WTC11 (cell line): Measurements from ENCODE around the gene KCNA4. TPM values are rescaled to one million over a fixed set of nuclear protein-coding genes. Genes with fewer than 3 reads are reported as not detected.

Experiments used
- ATAC-seq: fragments of 200-7000 bp; cut with Tn5 transposase; 2 replicates; pipeline ENCODE4 v1.10.0; 2021; ENCODE audit warnings: mild to moderate bottlenecking, moderate library complexity
- CTCF ChIA-PET: fragments of 300-600 bp; sonication (Branson Sonifier 250); formaldehyde crosslinking; loops from one replicate; lab custom pipeline; 2021; ENCODE audit warnings: antibody characterized with exemption; lab: Charles Lee
- POLR2A ChIA-PET: fragments of 350-600 bp; sonication (Branson Sonifier 250); formaldehyde crosslinking; loops from one replicate; lab custom pipeline; 2021; ENCODE audit warnings: antibody characterized with exemption; lab: Charles Lee
- DNase-seq: peaks from one replicate; pipeline ENCODE4 v3.0.0; 2021; ENCODE audit warnings: low spot score
- H3K27ac Mint-ChIP-seq: 2 replicates; pipeline ENCODE4 v1.8.0; 2021; ENCODE audit warnings: mixed read lengths
- H3K27me3 Mint-ChIP-seq: 2 replicates; pipeline ENCODE4 v1.8.0; 2021; ENCODE audit warnings: low read depth, mild to moderate bottlenecking, moderate library complexity, mixed read lengths
- H3K36me3 Mint-ChIP-seq: 2 replicates; pipeline ENCODE4 v1.8.0; 2021; ENCODE audit warnings: mixed read lengths
- H3K4me1 Mint-ChIP-seq: 2 replicates; pipeline ENCODE4 v1.8.0; 2022; ENCODE audit warnings: mixed read lengths
- H3K4me3 Mint-ChIP-seq: 2 replicates; pipeline ENCODE4 v1.8.0; 2021; ENCODE audit warnings: mild to moderate bottlenecking, moderate library complexity, mixed read lengths
- H3K9me3 Mint-ChIP-seq: 2 replicates; pipeline ENCODE4 v1.8.0; 2021; ENCODE audit warnings: mixed read lengths
- CTCF ChIP-seq: fragments of 200-600 bp; IDR thresholded peaks from 2 replicates; pipeline ENCODE4 v1.8.0; 2022; ENCODE audit warnings: antibody characterized with exemption
- HMGXB4 ChIP-seq: sonication (generic); formaldehyde crosslinking; IDR thresholded peaks from 2 replicates; pipeline ENCODE4 v1.8.1; 2023; ENCODE audit warnings: mild to moderate bottlenecking, moderate library complexity, missing genetic modification reagents
- ZSCAN18 ChIP-seq: fragments of 250-450 bp; sonication (Bioruptor Pico); IDR thresholded peaks from 2 replicates; pipeline ENCODE4 v2.1.2; 2022; ENCODE audit warnings: mild to moderate bottlenecking, moderate library complexity
- total RNA-seq: library from RNA; stranded (reverse); gene quantifications from 3 replicates; pipeline ENCODE4 v1.2.3, GENCODE V29; 2021

KCNA4 gene
- total RNA-seq, 1 experiment from 2014 or later, result not detected

GRCh38 chr11:29962243-29962642 lies 54.6 kb downstream of the KCNA4 start:
- Mint-ChIP-seq H3K9me3 (no peaks in the 10 kb centered on the region), H3K27ac (no peak overlapping the region), H3K4me3 (no peak overlapping the region), H3K36me3 (no peaks in the 10 kb centered on the region), H3K27me3 (no peaks in the 10 kb centered on the region), H3K4me1 (peaks cover 46% of the 10 kb centered on the region)
- peak; percentile 42; the same call in 1 of the 2 replicates for TF ChIP-seq CTCF
- no peak for TF ChIP-seq HMGXB4 (CRISPR knock-in tag)
- no peak for TF ChIP-seq ZSCAN18 (CRISPR knock-in tag)
- CTCF ChIA-PET, result interaction anchor here (0.7 to 1.0 kb wide), 6 partner anchors 12 to 191 kb away, joined by 3 read pairs; no protein-coding TSS in a partner anchor
- ATAC-seq, result peak; percentile 92
- POLR2A ChIA-PET, result no interaction called here
- DNase-seq, result peak; percentile 78

Other genes with a start within 250 kb of the KCNA4 start
- gene FSHB, start 214.0 kb upstream of the KCNA4 start, total RNA-seq, result not detected in 3 replicates